Stimulated activated CD8-positive, alpha-beta memory T cell treated with anti-CD3 and anti-CD28 coated beads, Interleukin-4, amount 100 ng/mL, for 1 hour (primary cell): ENCODE results near the gene RNF212B.

Experiments
- DNase-seq, 2 donors: peaks; one replicate each; pipeline ENCODE4 v3.0.0-alpha.2; 2020; ENCODE audit warnings: low read depth in 2 of 2, low spot score in 1 of 2

Gene RNF212B

DNA sequence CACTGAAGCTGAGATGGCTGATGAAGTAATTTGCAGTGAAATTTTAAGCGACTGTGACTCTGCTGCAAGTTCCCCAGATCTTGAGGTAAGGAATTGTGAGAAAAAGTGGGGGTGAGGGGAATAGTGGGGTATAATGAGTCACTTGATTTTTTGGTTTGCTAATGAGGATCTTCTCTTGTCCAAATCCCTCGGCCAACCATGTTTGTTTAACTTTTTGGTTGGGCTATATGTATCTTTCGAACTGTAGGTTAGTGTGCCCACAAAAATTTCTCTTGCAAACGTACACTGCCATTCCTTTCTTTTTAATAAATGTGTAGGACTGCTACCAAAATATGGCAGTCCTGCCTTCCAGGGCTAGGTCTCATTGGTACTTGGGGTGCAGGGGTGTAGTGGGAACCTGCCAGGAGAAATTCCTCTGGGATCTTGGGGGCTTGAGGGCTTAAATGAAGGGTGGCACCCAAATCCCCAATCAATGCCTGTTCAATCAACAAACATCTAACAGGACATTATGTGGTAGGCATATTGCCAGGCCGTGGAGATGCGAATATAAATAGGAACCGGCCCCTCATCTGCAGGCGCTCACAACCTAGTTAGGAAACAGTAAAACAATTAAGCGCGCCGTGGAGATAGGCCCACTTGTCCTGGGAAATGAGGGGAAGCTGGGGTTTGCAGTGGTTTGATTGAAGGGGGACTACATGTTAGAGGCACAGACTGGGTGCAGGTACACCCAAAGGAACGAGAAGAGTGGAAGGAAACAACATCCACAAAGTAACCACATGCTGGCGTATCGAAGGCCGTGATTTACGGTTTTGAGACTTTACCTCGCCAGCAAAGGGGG lies 82.2 kb downstream of the RNF212B start:
- DNase-seq = no peak

DNA sequence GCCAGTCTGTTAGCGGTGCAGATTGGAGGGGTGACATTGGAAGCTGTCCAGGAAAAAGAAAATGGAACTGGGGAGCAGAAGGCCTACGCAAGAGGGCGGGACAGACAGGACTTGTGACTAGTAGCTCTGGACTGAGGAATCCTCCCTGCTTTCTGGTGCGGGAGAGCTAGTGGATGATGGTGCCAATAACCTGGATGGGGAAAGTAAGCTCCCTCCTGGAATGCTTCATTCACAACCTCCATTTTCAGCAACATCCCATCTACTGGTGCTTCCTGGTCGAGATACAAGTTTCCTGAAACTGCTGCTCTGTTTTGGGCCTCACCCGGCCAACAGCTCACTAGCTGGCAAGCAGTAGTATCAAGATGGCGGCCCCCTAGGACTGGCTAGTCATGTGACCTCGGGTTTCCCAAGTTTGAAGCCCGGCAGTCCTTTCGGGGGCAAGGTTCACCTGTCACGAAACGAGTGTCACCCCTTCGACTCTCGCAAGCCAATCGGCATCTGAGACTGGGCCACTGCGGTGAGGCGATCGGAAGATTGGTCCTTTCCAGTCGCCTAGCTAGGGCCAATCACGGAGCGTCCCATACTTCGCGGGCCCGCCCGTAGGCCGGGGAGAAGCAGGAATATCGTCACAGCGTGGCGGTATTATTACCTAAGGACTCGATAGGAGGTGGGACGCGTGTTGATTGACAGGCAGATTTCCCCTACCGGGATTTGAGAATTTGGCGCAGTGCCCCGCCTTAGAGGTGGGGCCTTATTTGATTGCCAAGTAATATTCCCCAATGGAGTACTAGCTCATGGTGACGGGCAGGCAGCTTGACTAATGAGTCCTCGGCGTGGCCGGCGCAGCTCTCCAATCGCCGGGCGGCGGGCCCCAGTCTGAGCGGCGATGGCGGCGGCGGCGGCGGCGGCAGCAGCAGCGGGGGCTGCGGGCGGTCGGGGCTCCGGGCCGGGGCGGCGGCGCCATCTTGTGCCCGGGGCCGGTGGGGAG lies 83.1 kb downstream of the RNF212B start, which contains the start of gene PABPN1:
Gene PABPN1, plus strand, starts transcription at position 874 of the 988 bp plus-strand sequence. Its CDS starts 13 bp downstream, at position 887.
- DNase-seq = peak; percentile 90 to 95

DNA sequence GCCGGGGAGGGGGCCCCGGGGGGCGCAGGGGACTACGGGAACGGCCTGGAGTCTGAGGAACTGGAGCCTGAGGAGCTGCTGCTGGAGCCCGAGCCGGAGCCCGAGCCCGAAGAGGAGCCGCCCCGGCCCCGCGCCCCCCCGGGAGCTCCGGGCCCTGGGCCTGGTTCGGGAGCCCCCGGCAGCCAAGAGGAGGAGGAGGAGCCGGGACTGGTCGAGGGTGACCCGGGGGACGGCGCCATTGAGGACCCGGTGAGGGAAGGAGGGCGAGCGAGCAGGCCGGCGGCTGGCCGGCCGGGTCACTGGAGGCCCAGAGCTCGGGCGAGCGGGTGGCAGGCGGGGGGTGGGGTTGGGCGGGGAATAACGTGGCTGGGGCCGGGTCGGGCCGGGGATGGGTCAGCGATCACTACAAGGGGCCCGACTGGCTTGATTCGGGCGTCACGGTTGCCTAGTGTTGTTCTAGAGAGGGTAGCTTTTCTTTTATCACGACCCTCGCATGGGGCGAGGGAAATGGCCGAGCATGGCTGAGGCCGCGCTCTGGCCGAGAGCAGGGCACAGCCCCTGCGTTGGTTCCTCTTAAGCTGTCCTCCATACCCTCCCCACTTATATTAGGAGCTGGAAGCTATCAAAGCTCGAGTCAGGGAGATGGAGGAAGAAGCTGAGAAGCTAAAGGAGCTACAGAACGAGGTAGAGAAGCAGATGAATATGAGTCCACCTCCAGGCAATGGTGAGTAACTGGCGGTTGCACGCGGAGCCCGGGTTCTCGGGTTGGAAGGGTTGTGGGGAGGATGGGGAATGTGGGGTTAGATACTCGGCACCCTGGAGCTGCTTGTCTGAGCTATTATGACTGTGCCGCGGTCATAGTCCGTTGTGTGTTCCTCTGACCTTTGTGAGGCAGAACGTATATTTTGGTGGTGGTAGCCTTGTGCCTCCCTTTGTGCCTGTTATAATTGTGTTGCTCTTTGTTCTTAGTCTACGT lies 84.1 kb downstream of the RNF212B start:
- no peak for DNase-seq
